ENCODE data around the gene MRPL16.

MRPL16 gene

DNA sequence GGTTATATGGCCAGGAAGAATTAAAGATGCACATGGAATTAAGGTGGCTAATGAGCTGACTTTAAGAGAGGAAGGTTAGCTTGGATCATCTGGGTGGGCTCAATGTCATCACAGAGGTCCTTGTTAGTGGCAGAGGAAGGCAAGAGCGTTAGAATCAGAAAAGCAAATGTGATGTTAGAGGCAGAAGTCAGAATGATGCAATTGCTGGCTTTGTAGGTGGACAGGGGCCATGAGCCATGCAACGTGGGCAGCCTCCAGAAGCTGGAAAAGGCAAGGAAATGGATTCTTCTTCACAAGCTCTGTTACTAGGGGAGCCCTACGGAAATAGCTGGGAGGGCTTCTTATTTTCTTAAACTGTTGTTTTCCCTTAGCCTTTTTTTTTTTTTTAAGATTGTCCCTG, 37.0 kb upstream of the MRPL16 start:
- TF ChIP-seq, protein P1, sequence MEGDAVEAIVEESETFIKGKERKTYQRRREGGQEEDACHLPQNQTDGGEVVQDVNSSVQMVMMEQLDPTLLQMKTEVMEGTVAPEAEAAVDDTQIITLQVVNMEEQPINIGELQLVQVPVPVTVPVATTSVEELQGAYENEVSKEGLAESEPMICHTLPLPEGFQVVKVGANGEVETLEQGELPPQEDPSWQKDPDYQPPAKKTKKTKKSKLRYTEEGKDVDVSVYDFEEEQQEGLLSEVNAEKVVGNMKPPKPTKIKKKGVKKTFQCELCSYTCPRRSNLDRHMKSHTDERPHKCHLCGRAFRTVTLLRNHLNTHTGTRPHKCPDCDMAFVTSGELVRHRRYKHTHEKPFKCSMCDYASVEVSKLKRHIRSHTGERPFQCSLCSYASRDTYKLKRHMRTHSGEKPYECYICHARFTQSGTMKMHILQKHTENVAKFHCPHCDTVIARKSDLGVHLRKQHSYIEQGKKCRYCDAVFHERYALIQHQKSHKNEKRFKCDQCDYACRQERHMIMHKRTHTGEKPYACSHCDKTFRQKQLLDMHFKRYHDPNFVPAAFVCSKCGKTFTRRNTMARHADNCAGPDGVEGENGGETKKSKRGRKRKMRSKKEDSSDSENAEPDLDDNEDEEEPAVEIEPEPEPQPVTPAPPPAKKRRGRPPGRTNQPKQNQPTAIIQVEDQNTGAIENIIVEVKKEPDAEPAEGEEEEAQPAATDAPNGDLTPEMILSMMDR (IDR thresholded peaks at IDR 0.05), result no peak
- Histone ChIP-seq H3K27ac (no peak overlapping the region), H3K4me3 (no peak overlapping the region)
- no peak for DNase-seq (ENCODE audit: low spot score)

DNA sequence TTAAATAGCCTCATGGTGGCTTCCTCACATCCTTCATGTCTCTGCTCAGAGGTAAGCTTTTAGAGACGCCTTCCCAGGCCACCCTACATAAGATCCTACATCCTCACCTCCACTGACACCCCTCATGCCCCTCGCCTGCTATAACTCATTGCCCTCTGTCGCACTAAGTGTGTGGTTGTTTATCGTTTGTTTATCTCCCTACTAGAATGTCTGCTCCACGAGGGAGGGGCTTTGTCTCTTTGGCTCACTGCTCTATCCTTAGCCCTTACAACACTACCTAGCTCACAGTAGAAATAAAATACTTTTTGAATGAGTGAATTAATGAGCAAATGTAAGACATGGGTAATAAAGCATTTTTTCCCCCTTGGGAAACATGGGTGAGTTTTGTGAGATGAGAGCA, 36.0 kb upstream of the MRPL16 start:
- Histone ChIP-seq H3K4me3 (no peak overlapping the region), H3K27ac (no peak overlapping the region)
- no peak for DNase-seq (ENCODE audit: low spot score)
- TF ChIP-seq, protein P1 (IDR thresholded peaks at IDR 0.05), result no peak

DNA sequence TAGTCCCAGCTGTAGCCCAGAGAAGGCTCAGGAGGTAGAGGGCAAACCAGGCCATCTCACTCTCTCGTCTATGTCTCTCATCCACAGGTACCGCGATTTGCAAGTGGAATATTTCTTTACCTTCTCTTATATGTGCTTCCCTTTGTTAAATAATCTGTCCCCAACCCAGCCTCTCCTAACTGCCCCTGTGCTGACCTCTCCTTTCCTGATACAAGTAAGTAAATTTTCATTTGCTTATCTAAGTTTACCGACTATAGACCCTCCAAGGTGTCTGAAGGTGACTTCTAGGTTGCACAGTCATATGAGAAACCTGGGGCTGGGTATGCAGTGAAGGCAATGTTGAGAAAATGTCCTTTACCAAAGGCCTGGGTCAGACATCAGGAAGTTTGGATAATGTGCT, 34.8 kb upstream of the MRPL16 start, which contains the start of gene CBLIF:
CBLIF (minus strand) TSS at position 101 of the 400 bp plus-strand sequence; CDS start at position 55, 46 bp downstream.
- Histone ChIP-seq H3K4me3 (no peak within 1 kb of the TSS), H3K27ac (no peak within 1 kb of the TSS)
- no peak for DNase-seq (ENCODE audit: low spot score)
- TF ChIP-seq, protein P1 (IDR thresholded peaks at IDR 0.05), result no peak

DNA sequence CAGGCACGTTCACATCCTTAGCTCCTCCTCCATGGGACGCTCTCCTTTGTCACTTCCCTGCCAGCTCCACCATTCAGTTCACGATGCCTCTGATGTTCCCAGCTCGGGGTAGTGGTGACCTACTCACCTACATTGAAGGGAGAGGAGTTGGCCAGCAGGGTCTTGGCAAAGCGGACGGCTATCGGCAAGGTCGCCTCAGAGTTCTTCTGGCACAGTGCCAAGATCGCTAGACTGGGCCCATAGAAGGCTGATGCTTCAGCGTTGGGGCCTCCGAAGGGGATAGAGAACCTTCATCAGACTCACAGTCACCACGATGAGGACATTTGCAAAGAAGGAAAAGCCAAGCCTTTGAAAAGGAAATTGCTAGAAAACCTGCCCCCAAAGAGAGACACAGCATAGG, 31.7 kb upstream of the MRPL16 start:
- DNase-seq (ENCODE audit: low spot score), result no peak
- TF ChIP-seq, protein P1 (IDR thresholded peaks at IDR 0.05), result no peak
- Histone ChIP-seq H3K4me3 (no peak overlapping the region), H3K27ac (no peak overlapping the region)

DNA sequence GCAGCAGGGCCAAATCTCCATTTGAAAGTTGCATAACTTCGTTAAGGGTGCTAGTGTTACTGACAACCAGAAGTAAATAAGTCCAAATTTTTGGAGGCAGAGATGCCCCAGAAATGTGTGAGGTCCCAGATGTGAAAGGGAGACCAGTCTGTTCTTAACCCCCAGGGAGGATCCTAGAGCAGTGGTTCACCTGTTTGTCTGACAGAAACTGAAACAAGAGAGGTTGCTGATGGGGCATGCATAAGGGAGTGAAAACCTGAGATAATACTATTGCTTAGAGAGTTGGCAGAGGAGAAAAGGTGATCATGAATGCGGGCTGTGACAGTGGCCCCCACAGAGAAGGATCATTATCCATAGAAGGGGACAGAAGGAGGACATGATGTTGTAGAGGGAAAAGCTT, 30.9 kb upstream of the MRPL16 start:
- DNase-seq (ENCODE audit: low spot score), result no peak
- Histone ChIP-seq H3K4me3 (no peak overlapping the region), H3K27ac (no peak overlapping the region)
- TF ChIP-seq, protein P1 (IDR thresholded peaks at IDR 0.05), result no peak

GRCh38 chr11:59839615-59840014, 29.0 kb upstream of the MRPL16 start:
- TF ChIP-seq, protein P1 (IDR thresholded peaks at IDR 0.05), result no peak
- Histone ChIP-seq H3K27ac (no peak overlapping the region), H3K4me3 (no peak overlapping the region)
- no peak for DNase-seq (ENCODE audit: low spot score)

DNA sequence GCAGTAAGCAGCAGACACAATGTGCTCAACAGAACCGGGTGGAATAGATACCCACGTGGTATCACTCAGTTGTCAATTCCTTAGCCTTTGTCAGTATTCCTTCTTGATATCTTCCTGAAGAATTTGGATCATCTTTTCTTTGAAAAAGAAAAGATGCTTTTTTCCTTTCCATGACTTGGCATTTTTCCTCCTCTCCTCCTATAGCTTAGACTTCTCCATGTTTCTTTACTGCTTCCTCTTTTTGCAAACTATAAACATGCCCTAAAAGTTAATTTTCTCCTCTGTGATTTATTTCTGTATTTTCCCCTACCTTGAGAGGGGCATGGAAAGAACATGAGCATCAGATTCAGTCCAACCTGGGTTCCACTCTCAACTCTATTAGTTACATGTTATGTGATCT, 23.0 kb upstream of the MRPL16 start:
- H3K4me3 ChIP-seq, result no peak overlapping the region
- H3K27ac ChIP-seq, result no peak overlapping the region
- TF ChIP-seq, protein P1 (IDR thresholded peaks at IDR 0.05), result no peak
- DNase-seq (ENCODE audit: low spot score), result no peak
